ENCODE results near the gene MAN1C1.

MAN1C1 gene

GRCh38 chr1:25817840-25818501 is 201.4 kb downstream of the MAN1C1 start:
- Histone ChIP-seq H3K4me1 (ENCODE audit: control insufficient read depth in 1 of 2, insufficient read depth in 1 of 2, low read depth in 1 of 2, low read length in 1 of 2) (peaks cover 22 to 24% of the 10 kb centered on the region in 2 experiments), H3K27me3 (no peaks in the 10 kb centered on the region), H3K4me3 (ENCODE audit: low read depth in 1 of 2, low read length in 1 of 2) (no peak overlapping the region), H3K9me3 (no peaks in the 10 kb centered on the region), H3K27ac (no peak overlapping the region), H3K36me3 (peaks cover 17% of the 10 kb centered on the region)
- TF ChIP-seq CTCF (IDR thresholded peaks at IDR 0.05): no peak

GRCh38 chr1:25818569-25818968 is 202.0 kb downstream of the MAN1C1 start:
- H3K36me3 ChIP-seq: peaks cover 17% of the 10 kb centered on the region
- no peaks in the 10 kb centered on the region for H3K9me3 ChIP-seq
- H3K4me3 ChIP-seq (ENCODE audit: low read depth in 1 of 2, low read length in 1 of 2): no peak overlapping the region
- TF ChIP-seq CTCF (IDR thresholded peaks at IDR 0.05): no peak
- no peak overlapping the region for H3K27ac ChIP-seq
- H3K4me1 ChIP-seq (ENCODE audit: control insufficient read depth in 1 of 2, insufficient read depth in 1 of 2, low read depth in 1 of 2, low read length in 1 of 2): peaks cover 22 to 24% of the 10 kb centered on the region in 2 experiments
- no peaks in the 10 kb centered on the region for H3K27me3 ChIP-seq

GRCh38 chr1:25819491-25820246 is 203.1 kb downstream of the MAN1C1 start, which contains the start of gene MTFR1L:
TSS of gene MTFR1L (plus strand) at chr1:25819954. CDS start at chr1:25823105, 3,151 bp downstream.
- TF ChIP-seq CTCF (IDR thresholded peaks at IDR 0.05): peak; percentile 23
- peaks cover 15% of the 10 kb centered on the region for H3K36me3 ChIP-seq
- H3K4me3 ChIP-seq (ENCODE audit: low read depth in 1 of 2, low read length in 1 of 2): peak within 1 kb of the TSS; percentile 88 to 89

GRCh38 chr1:25820247-25821111 is 203.9 kb downstream of the MAN1C1 start:
- peak overlapping the region; percentile 86 for H3K27ac ChIP-seq

More at GRCh38 chr1:25819491-25820246, 203.1 kb downstream of the MAN1C1 start, which contains the start of gene MTFR1L:
- H3K27ac ChIP-seq: peak within 1 kb of the TSS; percentile 86
- no peaks in the 10 kb centered on the region for H3K9me3 ChIP-seq
- H3K27me3 ChIP-seq: no peaks in the 10 kb centered on the region
- H3K4me1 ChIP-seq (ENCODE audit: control insufficient read depth in 1 of 2, insufficient read depth in 1 of 2, low read depth in 1 of 2, low read length in 1 of 2): peaks cover 22 to 24% of the 10 kb centered on the region in 2 experiments

More at GRCh38 chr1:25820247-25821111, 203.9 kb downstream of the MAN1C1 start:
- Histone ChIP-seq H3K9me3 (no peaks in the 10 kb centered on the region), H3K4me1 (ENCODE audit: control insufficient read depth in 1 of 2, insufficient read depth in 1 of 2, low read depth in 1 of 2, low read length in 1 of 2) (peaks cover 22 to 24% of the 10 kb centered on the region in 2 experiments), H3K27me3 (no peaks in the 10 kb centered on the region), H3K4me3 (ENCODE audit: low read depth in 1 of 2, low read length in 1 of 2) (peak overlapping the region; percentile 88 to 89), H3K36me3 (peaks cover 16% of the 10 kb centered on the region)
- no peak for TF ChIP-seq CTCF (IDR thresholded peaks at IDR 0.05)
